CD4-positive, alpha-beta T cell treated with Interleukin-15 for 4 hours (primary cell): ENCODE measurements around the gene SOX14.

Source experiments
- DNase-seq: peaks from one replicate; pipeline ENCODE4 v3.0.0-alpha.2; 2020; ENCODE audit warnings: low spot score

Gene SOX14

GRCh38 chr3:137768361-137769321 lies 4.5 kb downstream of the SOX14 start:
- no peak for DNase-seq

GRCh38 chr3:137769322-137770065 lies 5.4 kb downstream of the SOX14 start:
- no peak for DNase-seq

GRCh38 chr3:137770066-137770834 lies 6.1 kb downstream of the SOX14 start:
- no peak for DNase-seq

- DNase-seq: no peak
Measured at GRCh38 chr3:137770835-137771399, 6.8 kb downstream of the SOX14 start.

GRCh38 chr3:137771401-137772213 lies 7.5 kb downstream of the SOX14 start:
- no peak for DNase-seq

GRCh38 chr3:137772214-137772955 lies 8.3 kb downstream of the SOX14 start:
- no peak for DNase-seq

- DNase-seq: no peak
Measured at GRCh38 chr3:137778941-137779340, 14.8 kb downstream of the SOX14 start.

DNA sequence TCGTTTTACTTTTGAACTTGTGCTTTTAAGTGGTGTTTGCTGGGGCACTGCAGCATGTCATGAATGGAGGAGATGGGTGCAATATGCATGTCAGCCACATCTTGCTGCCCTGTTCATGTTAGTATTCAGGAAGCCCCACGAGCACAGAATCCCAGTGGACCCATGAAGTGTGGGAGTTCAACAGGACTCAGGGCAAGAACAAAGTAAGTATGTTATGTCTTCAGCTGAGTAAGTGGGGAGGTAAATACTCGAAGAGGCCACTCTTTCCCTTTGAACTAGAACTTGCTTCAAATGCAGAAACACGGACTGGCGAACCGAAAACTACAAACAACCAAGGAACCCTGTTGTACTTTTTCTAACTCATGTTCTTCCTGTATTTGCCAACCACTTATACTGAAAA lies 23.4 kb downstream of the SOX14 start:
- DNase-seq: no peak

- DNase-seq: no peak
Measured at GRCh38 chr3:137789236-137789635, 25.1 kb downstream of the SOX14 start.

GRCh38 chr3:137792626-137793271 lies 28.6 kb downstream of the SOX14 start:
- no peak for DNase-seq

GRCh38 chr3:137796993-137797392 lies 32.9 kb downstream of the SOX14 start:
- no peak for DNase-seq

GRCh38 chr3:137803215-137803614 lies 39.1 kb downstream of the SOX14 start:
- no peak for DNase-seq

DNA sequence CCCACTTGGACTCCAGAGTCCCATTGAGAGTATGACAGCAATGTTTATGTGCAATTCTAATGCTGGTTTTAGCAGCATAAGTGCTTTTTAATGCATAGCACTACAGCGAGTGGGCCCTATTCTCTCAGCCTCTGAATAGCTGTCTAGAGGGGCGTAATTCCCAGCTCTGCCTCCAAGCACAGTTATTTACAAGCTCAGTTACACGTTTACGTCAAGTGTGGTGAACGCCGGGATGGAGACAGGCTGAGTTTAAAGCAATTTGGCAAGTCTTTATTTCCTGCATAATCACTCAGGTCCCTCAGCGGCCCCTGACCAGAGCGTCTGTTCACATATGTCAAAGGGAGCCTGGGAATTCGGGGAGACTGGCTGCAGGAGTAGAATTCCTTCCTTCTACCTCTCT lies 43.9 kb downstream of the SOX14 start:
- no peak for DNase-seq

DNA sequence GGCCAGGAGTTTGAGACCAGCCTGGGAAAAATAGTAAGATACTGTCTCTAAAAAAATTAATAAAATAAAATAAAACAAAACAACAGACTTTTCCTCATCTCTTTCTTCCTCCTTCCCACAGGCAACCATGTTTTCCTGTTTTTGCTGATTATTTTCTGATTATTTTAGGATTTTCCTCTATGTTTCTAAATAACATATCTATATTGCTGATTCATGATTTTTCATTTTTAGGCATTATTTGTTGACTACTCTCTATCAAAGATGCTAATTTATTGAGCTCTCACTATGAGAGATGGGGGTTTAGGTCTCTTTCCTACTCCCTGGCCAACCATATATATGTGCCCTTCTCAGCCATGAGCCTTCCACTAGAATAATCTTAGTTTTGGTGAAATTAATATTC lies 45.4 kb downstream of the SOX14 start:
- no peak for DNase-seq

DNA sequence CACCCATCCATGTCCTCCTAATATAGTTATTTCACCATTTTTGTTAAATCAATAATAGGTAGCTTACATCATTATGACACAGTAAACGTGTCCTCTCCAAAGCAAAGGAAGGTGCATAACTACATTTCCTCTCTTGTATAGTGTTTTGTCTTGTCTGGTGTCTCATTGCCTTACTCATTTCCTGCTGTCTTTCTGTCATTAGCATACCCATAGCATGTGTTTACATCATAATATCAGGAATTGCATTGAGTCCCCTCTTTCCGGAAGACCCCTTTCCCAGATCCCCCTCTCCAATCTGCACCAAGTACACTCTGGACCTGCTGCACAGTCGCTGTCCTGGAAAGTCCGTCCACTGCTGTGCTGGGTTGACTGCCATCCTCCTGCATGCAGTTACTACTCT lies 47.9 kb downstream of the SOX14 start:
- DNase-seq: no peak

GRCh38 chr3:137815251-137815650 lies 51.1 kb downstream of the SOX14 start:
- DNase-seq: no peak
